ENCODE data around the gene MGRN1. TPM values are rescaled to one million over a fixed set of nuclear protein-coding genes. Genes with fewer than 3 reads are reported as not detected.
A peak's percentile ranks its signal among the peaks of the same experiment; 100 is the strongest.

MGRN1 gene
- polyA plus RNA-seq, 3 donors = 3.7 to 48.2 (median 4.7) TPM

DNA sequence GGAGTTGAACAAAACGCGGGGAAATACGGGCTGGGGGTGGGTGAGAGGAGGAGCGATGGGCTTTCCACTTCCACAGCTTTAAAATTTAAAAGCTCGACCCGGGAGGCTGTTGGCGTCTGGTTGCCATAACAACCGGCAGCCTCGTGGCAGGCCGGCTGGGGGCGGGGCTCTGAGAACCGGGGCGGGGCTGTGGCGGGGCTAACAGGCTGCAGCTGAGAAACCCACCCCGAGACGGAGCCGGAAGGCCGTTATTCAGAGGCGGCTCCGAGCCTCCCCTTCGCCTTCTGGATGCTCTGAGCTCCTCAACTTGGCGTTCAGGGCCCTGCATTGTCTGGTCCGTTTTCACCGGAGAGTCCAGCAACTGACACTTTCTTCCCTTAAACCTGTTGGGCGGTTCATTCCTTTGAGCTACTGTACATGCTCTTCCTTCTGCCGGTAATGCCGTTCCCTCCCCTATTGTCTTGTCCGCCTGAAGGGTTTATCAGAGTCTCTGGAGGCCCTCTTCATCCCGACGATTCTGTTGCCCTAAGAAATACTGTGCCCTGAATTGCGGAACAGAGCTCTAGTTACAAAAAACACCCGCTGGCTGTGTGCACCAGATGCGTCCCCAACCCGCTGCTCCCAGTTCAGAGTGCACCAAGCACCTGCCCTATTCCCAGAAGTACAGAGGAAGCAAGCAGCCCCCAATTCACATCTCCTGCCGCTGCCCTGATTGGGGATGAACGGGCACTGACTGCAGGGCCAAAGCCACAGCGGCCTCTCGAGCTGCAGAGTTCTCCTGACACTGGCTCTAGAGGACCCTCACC lies 110.3 kb downstream of the MGRN1 start:
- WGBS (ENCODE audit: insufficient coverage) = 3% methylated on average over 29 of the region's 38 CpGs
- TF ChIP-seq, protein P1, sequence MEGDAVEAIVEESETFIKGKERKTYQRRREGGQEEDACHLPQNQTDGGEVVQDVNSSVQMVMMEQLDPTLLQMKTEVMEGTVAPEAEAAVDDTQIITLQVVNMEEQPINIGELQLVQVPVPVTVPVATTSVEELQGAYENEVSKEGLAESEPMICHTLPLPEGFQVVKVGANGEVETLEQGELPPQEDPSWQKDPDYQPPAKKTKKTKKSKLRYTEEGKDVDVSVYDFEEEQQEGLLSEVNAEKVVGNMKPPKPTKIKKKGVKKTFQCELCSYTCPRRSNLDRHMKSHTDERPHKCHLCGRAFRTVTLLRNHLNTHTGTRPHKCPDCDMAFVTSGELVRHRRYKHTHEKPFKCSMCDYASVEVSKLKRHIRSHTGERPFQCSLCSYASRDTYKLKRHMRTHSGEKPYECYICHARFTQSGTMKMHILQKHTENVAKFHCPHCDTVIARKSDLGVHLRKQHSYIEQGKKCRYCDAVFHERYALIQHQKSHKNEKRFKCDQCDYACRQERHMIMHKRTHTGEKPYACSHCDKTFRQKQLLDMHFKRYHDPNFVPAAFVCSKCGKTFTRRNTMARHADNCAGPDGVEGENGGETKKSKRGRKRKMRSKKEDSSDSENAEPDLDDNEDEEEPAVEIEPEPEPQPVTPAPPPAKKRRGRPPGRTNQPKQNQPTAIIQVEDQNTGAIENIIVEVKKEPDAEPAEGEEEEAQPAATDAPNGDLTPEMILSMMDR (IDR thresholded peaks at IDR 0.05) = no peak
- H3K9me3 ChIP-seq (replicated peaks in 1 of 2; ENCODE audit: control insufficient read depth in 1 of 2, insufficient read depth in 1 of 2, low read length in 2 of 2) = no peaks in the 10 kb centered on the region
- peak overlapping the region; percentile 60 for H3K9ac ChIP-seq (ENCODE audit: insufficient read depth, low read length, poor library complexity, severe bottlenecking)
- no peaks in the 10 kb centered on the region for H3K9me3 Mint-ChIP-seq
- H3K4me3 Mint-ChIP-seq = peak overlapping the region; percentile 87 to 99
- H3K27ac ChIP-seq (ENCODE audit: low read depth in 1 of 2, low read length in 2 of 2) = peak overlapping the region; percentile 50 to 61
- H3K36me3 Mint-ChIP-seq = peaks cover 2 to 9% of the 10 kb centered on the region in 2 donors
- peak overlapping the region; percentile 99 for H3K4me2 ChIP-seq (replicated peaks; ENCODE audit: extremely low read depth, low read length, poor library complexity, severe bottlenecking)
- peak overlapping the region; percentile 72 to 94 (median 93) for H3K27ac Mint-ChIP-seq
- peaks cover 14% of the 10 kb centered on the region for H3K4me1 Mint-ChIP-seq
- peaks cover 10% of the 10 kb centered on the region for H3K79me2 ChIP-seq (ENCODE audit: insufficient read depth, low read length)
- peak; percentile 59 to 68 (median 62) for DNase-seq
- no peaks in the 10 kb centered on the region for H3K27me3 ChIP-seq (ENCODE audit: control insufficient read depth in 2 of 2, insufficient read depth in 2 of 2, low read length in 2 of 2)
- H3K4me3 ChIP-seq (replicated peaks in 1 of 3; ENCODE audit: low read depth in 2 of 3, low read length in 3 of 3) = peak overlapping the region; percentile 89 to 100 (median 99)
- H3K36me3 ChIP-seq (replicated peaks in 1 of 2; ENCODE audit: control insufficient read depth in 1 of 2, insufficient read depth in 2 of 2, low read length in 2 of 2) = peaks cover 2 to 12% of the 10 kb centered on the region in 2 donors
- H4K20me1 ChIP-seq (ENCODE audit: insufficient read depth, low read length) = no peaks in the 10 kb centered on the region
- peak overlapping the region; percentile 97 for H2AFZ ChIP-seq (ENCODE audit: insufficient read depth, low read depth, low read length, poor library complexity, severe bottlenecking)
- intact Hi-C loops (cut with micrococcal nuclease) = loop anchor here (1.0 to 5.0 kb wide), 4 partner anchors 32 to 67 kb away; partner anchors contain the start of genes ROGDI (in 2 of the 2), ZNF500 (in 2 of the 2) and NUDT16L1 (in 1 of the 2)
- peaks cover 16 to 20% of the 10 kb centered on the region in 2 donors for H3K4me1 ChIP-seq (ENCODE audit: control insufficient read depth in 1 of 2, insufficient read depth in 2 of 2, low read length in 2 of 2)
- peaks cover 0 to 2% (median 0%) of the 10 kb centered on the region in 3 donors for H3K27me3 Mint-ChIP-seq (ENCODE audit: low read depth in 3 of 3)

DNA sequence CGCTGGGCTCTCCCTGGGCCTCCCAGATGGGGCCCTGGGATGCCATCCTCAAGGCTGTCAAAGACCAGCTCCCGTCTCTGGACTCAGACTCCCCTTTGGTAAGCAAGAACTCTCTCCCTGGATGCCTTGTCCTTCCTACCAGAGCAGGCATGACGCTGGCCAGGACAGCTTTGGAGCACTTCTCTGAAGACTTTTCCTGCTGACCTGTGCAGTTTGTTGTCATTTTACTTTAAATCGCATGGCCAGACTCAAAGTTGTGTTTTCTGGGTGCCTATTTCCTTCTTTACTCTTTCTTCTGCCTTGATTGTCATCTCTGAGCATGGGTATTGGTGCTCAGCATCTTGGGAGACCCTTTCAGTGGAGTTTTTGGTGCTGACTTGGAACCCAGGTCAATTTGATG lies 111.9 kb downstream of the MGRN1 start:
- H3K27ac ChIP-seq (ENCODE audit: low read depth in 1 of 2, low read length in 2 of 2) = no peak overlapping the region
- H3K79me2 ChIP-seq (ENCODE audit: insufficient read depth, low read length) = peaks cover 10% of the 10 kb centered on the region
- no peak overlapping the region for H3K4me2 ChIP-seq (replicated peaks; ENCODE audit: extremely low read depth, low read length, poor library complexity, severe bottlenecking)
- H2AFZ ChIP-seq (ENCODE audit: insufficient read depth, low read depth, low read length, poor library complexity, severe bottlenecking) = no peak overlapping the region
- no peaks in the 10 kb centered on the region for H3K27me3 ChIP-seq (ENCODE audit: control insufficient read depth in 2 of 2, insufficient read depth in 2 of 2, low read length in 2 of 2)
- 91% methylated on average over 4 of the region's 4 CpGs for WGBS (ENCODE audit: insufficient coverage)
- H3K36me3 ChIP-seq (replicated peaks in 1 of 2; ENCODE audit: control insufficient read depth in 1 of 2, insufficient read depth in 2 of 2, low read length in 2 of 2) = no peaks in the 10 kb centered on the region
- Mint-ChIP-seq H3K27me3 (ENCODE audit: low read depth in 3 of 3) (peaks cover 0 to 2% (median 0%) of the 10 kb centered on the region in 3 donors), H3K4me1 (peaks cover 14% of the 10 kb centered on the region), H3K27ac (no peak overlapping the region), H3K36me3 (no peaks in the 10 kb centered on the region), H3K9me3 (no peaks in the 10 kb centered on the region), H3K4me3 (no peak overlapping the region)
- no peaks in the 10 kb centered on the region for H4K20me1 ChIP-seq (ENCODE audit: insufficient read depth, low read length)
- no peaks in the 10 kb centered on the region for H3K9me3 ChIP-seq (replicated peaks in 1 of 2; ENCODE audit: control insufficient read depth in 1 of 2, insufficient read depth in 1 of 2, low read length in 2 of 2)
- H3K4me1 ChIP-seq (ENCODE audit: control insufficient read depth in 1 of 2, insufficient read depth in 2 of 2, low read length in 2 of 2) = peaks cover 16 to 20% of the 10 kb centered on the region in 2 donors
- DNase-seq = no peak
- intact Hi-C loops (cut with micrococcal nuclease) = no loop called here
- TF ChIP-seq, protein P1 (IDR thresholded peaks at IDR 0.05) = no peak
- H3K4me3 ChIP-seq (replicated peaks in 1 of 3; ENCODE audit: low read depth in 2 of 3, low read length in 3 of 3) = no peak overlapping the region
- H3K9ac ChIP-seq (ENCODE audit: insufficient read depth, low read length, poor library complexity, severe bottlenecking) = no peak overlapping the region

Data from CD14-positive monocyte (primary cell).